ENCODE results near the gene SLC7A8. TPM values are rescaled to one million over a fixed set of nuclear protein-coding genes. Genes with fewer than 3 reads are reported as not detected.

Gene SLC7A8
- total RNA-seq, 2 experiments from 2014 or later = 0.73 to 0.80 TPM

GRCh38 chr14:23131482-23131881 lies 52.0 kb downstream of the SLC7A8 start:
- DNase-seq (no peak), ATAC-seq (ENCODE audit: poor library complexity) (no peak)
- Histone ChIP-seq H3K4me3 (ENCODE audit: low read length) (no peak overlapping the region), H3K4me1 (ENCODE audit: insufficient read depth, low read length) (peaks cover 2% of the 10 kb centered on the region), H3K9me3 (ENCODE audit: control insufficient read depth in 1 of 2, insufficient read depth in 1 of 2, low read length in 2 of 2) (no peaks in the 10 kb centered on the region), H3K27ac (ENCODE audit: low read depth in 1 of 2, low read length in 2 of 2) (no peak overlapping the region), H3K36me3 (ENCODE audit: insufficient read depth, low read length) (no peaks in the 10 kb centered on the region), H3K27me3 (ENCODE audit: control insufficient read depth in 1 of 2, insufficient read depth in 2 of 2, low read length in 2 of 2) (no peaks in the 10 kb centered on the region)
- H3K9me3 Mint-ChIP-seq = no peaks in the 10 kb centered on the region
- TF ChIP-seq CTCF (IDR thresholded peaks at IDR 0.05) = no peak
- ChIA-PET POLR2A (no interaction called here), CTCF (no interaction called here)
- no peaks in the 10 kb centered on the region for H3K36me3 Mint-ChIP-seq (ENCODE audit: low read depth)
- peaks cover 4% of the 10 kb centered on the region for H3K4me1 Mint-ChIP-seq (ENCODE audit: low read depth)
- intact Hi-C loops (cut with DNase I, micrococcal nuclease) = no loop called here
- H3K27ac Mint-ChIP-seq = no peak overlapping the region
- H3K27me3 Mint-ChIP-seq = no peaks in the 10 kb centered on the region
- no peak overlapping the region for H3K4me3 Mint-ChIP-seq

- Histone ChIP-seq H3K4me1 (ENCODE audit: insufficient read depth, low read length) (peaks cover 2% of the 10 kb centered on the region), H3K4me3 (ENCODE audit: low read length) (no peak overlapping the region), H3K9me3 (ENCODE audit: control insufficient read depth in 1 of 2, insufficient read depth in 1 of 2, low read length in 2 of 2) (no peaks in the 10 kb centered on the region), H3K27me3 (ENCODE audit: control insufficient read depth in 1 of 2, insufficient read depth in 2 of 2, low read length in 2 of 2) (no peaks in the 10 kb centered on the region), H3K36me3 (ENCODE audit: insufficient read depth, low read length) (no peaks in the 10 kb centered on the region), H3K27ac (ENCODE audit: low read depth in 1 of 2, low read length in 2 of 2) (no peak overlapping the region)
- Mint-ChIP-seq H3K27me3 (no peaks in the 10 kb centered on the region), H3K9me3 (no peaks in the 10 kb centered on the region), H3K36me3 (ENCODE audit: low read depth) (no peaks in the 10 kb centered on the region), H3K4me3 (no peak overlapping the region), H3K27ac (no peak overlapping the region), H3K4me1 (ENCODE audit: low read depth) (peaks cover 4% of the 10 kb centered on the region)
- no peak for TF ChIP-seq CTCF (IDR thresholded peaks at IDR 0.05)
- ChIA-PET POLR2A (no interaction called here), CTCF (no interaction called here)
- DNase-seq = no peak
- no peak for ATAC-seq (ENCODE audit: poor library complexity)
- intact Hi-C loops (cut with DNase I, micrococcal nuclease) = no loop called here
Measured at GRCh38 chr14:23130871-23131270, 52.6 kb downstream of the SLC7A8 start.

GRCh38 chr14:23129759-23130316 lies 53.6 kb downstream of the SLC7A8 start:
- ATAC-seq (ENCODE audit: poor library complexity) (no peak), DNase-seq (no peak)
- no peaks in the 10 kb centered on the region for H3K9me3 ChIP-seq (ENCODE audit: control insufficient read depth in 1 of 2, insufficient read depth in 1 of 2, low read length in 2 of 2)
- H3K27me3 ChIP-seq (ENCODE audit: control insufficient read depth in 1 of 2, insufficient read depth in 2 of 2, low read length in 2 of 2) = no peaks in the 10 kb centered on the region
- no peak overlapping the region for H3K27ac ChIP-seq (ENCODE audit: low read depth in 1 of 2, low read length in 2 of 2)
- no peak overlapping the region for H3K4me3 Mint-ChIP-seq
- no peaks in the 10 kb centered on the region for H3K36me3 ChIP-seq (ENCODE audit: insufficient read depth, low read length)
- intact Hi-C loops (cut with DNase I, micrococcal nuclease) = no loop called here
- ChIA-PET POLR2A (no interaction called here), CTCF (interaction anchor here (1.2 kb wide), 1 partner anchor 9 kb away, joined by 3 read pairs; no protein-coding TSS in a partner anchor)
- no peaks in the 10 kb centered on the region for H3K9me3 Mint-ChIP-seq
- H3K27me3 Mint-ChIP-seq = no peaks in the 10 kb centered on the region
- no peak for TF ChIP-seq CTCF (IDR thresholded peaks at IDR 0.05)
- H3K4me1 Mint-ChIP-seq (ENCODE audit: low read depth) = peaks cover 4% of the 10 kb centered on the region
- H3K4me3 ChIP-seq (ENCODE audit: low read length) = no peak overlapping the region
- no peaks in the 10 kb centered on the region for H3K36me3 Mint-ChIP-seq (ENCODE audit: low read depth)
- H3K4me1 ChIP-seq (ENCODE audit: insufficient read depth, low read length) = peaks cover 2% of the 10 kb centered on the region
- no peak overlapping the region for H3K27ac Mint-ChIP-seq
